ENCODE measurements around the gene ZKSCAN5.

The ZKSCAN5 gene

DNA sequence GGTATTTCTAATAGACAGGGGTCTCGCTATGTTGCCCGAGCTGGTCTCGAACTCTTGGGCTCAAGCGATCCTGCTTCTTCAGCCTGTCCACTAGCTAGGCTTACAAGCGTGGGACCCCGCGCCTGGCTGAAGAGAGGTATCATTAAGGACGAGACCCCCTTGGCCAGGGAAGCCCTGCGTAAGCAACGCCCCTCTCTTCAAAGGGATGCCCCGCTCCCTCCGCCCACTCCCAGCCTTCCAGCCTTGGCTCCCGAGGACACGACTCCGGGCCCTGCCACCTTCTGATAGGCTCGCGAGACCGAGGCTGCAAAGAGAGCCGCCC is 220 bp upstream of the ZKSCAN5 start:
- DNase-seq (ENCODE audit: low spot score): no peak

GRCh38 chr7:99505324-99505662 is 831 bp downstream of the ZKSCAN5 start:
- peak; percentile 31 for DNase-seq (ENCODE audit: low spot score)
- in situ Hi-C loops (cut with MboI; ENCODE audit: low pct_unique_long_range_greater_than_20kb, low sequenced_read_pairs, unreplicated experiment): no loop called here
- TF ChIP-seq, protein P1, sequence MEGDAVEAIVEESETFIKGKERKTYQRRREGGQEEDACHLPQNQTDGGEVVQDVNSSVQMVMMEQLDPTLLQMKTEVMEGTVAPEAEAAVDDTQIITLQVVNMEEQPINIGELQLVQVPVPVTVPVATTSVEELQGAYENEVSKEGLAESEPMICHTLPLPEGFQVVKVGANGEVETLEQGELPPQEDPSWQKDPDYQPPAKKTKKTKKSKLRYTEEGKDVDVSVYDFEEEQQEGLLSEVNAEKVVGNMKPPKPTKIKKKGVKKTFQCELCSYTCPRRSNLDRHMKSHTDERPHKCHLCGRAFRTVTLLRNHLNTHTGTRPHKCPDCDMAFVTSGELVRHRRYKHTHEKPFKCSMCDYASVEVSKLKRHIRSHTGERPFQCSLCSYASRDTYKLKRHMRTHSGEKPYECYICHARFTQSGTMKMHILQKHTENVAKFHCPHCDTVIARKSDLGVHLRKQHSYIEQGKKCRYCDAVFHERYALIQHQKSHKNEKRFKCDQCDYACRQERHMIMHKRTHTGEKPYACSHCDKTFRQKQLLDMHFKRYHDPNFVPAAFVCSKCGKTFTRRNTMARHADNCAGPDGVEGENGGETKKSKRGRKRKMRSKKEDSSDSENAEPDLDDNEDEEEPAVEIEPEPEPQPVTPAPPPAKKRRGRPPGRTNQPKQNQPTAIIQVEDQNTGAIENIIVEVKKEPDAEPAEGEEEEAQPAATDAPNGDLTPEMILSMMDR (IDR thresholded peaks at IDR 0.05; ENCODE audit: extremely low read depth, insufficient read depth, missing control alignments): no peak

More for the DNA sequence above, 220 bp upstream of the ZKSCAN5 start:
- in situ Hi-C loops (cut with MboI; ENCODE audit: low pct_unique_long_range_greater_than_20kb, low sequenced_read_pairs, unreplicated experiment): no loop called here
- TF ChIP-seq, protein P1 (IDR thresholded peaks at IDR 0.05; ENCODE audit: extremely low read depth, insufficient read depth, missing control alignments): no peak

DNA sequence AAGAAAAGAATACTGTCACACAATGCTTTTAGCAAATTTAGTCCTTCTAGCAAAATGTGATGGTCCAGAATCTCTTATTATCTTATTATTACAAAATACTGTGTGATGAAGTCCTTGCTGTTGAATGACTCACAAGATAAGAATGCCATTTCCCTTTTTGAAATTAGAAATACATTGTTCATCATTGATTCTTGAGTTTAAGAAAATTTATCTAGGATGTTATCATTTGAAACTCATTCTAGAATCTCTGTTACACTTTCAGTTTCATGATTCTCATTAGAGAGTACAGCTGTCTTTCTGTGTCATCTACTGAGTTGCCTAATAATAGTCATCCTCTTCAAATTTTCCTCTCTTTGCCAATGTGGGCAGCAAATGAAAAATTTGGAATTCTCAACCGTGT is 9.6 kb downstream of the ZKSCAN5 start:
- in situ Hi-C loops (cut with MboI; ENCODE audit: low pct_unique_long_range_greater_than_20kb, low sequenced_read_pairs, unreplicated experiment): no loop called here
- DNase-seq (ENCODE audit: low spot score): no peak
- TF ChIP-seq, protein P1 (IDR thresholded peaks at IDR 0.05; ENCODE audit: extremely low read depth, insufficient read depth, missing control alignments): no peak

DNA sequence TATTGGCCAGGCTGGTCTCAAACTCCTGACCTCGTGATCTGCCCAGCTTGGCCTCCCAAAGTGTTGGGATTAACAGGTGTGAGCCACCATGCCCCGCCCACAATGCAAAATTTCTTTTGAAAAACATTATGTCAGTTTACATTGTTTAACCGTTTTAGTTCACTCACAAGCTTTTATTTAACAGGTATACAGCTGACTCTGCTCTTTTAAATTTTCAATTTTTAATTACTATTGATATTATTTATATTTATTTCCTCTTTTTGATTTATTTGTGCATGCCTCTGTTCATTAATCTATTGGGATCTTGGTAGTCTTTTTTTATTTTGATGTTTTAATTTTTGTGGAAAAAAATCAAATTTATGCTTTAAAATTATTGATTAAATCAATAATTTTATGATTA is 16.9 kb downstream of the ZKSCAN5 start:
- in situ Hi-C loops (cut with MboI; ENCODE audit: low pct_unique_long_range_greater_than_20kb, low sequenced_read_pairs, unreplicated experiment): no loop called here
- no peak for DNase-seq (ENCODE audit: low spot score)
- TF ChIP-seq, protein P1 (IDR thresholded peaks at IDR 0.05; ENCODE audit: extremely low read depth, insufficient read depth, missing control alignments): no peak

GRCh38 chr7:99525713-99526440 is 21.4 kb downstream of the ZKSCAN5 start:
- no peak for DNase-seq (ENCODE audit: low spot score)
- TF ChIP-seq, protein P1 (IDR thresholded peaks at IDR 0.05; ENCODE audit: extremely low read depth, insufficient read depth, missing control alignments): peak; percentile 23
- in situ Hi-C loops (cut with MboI; ENCODE audit: low pct_unique_long_range_greater_than_20kb, low sequenced_read_pairs, unreplicated experiment): no loop called here

GRCh38 chr7:99531354-99531765 is 26.9 kb downstream of the ZKSCAN5 start:
- in situ Hi-C loops (cut with MboI; ENCODE audit: low pct_unique_long_range_greater_than_20kb, low sequenced_read_pairs, unreplicated experiment): no loop called here
- TF ChIP-seq, protein P1 (IDR thresholded peaks at IDR 0.05; ENCODE audit: extremely low read depth, insufficient read depth, missing control alignments): no peak
- DNase-seq (ENCODE audit: low spot score): no peak
